Mesendoderm (in vitro differentiated cells): ENCODE results near the gene IL2RG.
A peak's percentile ranks its signal among the peaks of the same experiment; 100 is the strongest.

Experiments
- DNase-seq: peaks from one replicate; pipeline ENCODE4 v3.0.0; 2013
- H2AK5ac ChIP-seq: 2 replicates; pipeline ENCODE4 v1.6.1; 2013; ENCODE audit warnings: low read length, inconsistent platforms
- H2BK120ac ChIP-seq: 2 replicates; pipeline ENCODE4 v1.6.1; 2013; ENCODE audit warnings: low read depth, mild to moderate bottlenecking, low read length, moderate library complexity, mixed read lengths
- H2BK15ac ChIP-seq: replicated peaks from 2 replicates; pipeline ENCODE4 v1.6.1; 2013; ENCODE audit warnings: low read depth, mild to moderate bottlenecking, moderate library complexity
- H2BK5ac ChIP-seq: 2 replicates; pipeline ENCODE4 v1.6.1; 2013; ENCODE audit warnings: low read length, inconsistent platforms
- H3K18ac ChIP-seq: 2 replicates; pipeline ENCODE4 v1.6.1; 2013; ENCODE audit warnings: mild to moderate bottlenecking, low read length, mixed read lengths
- H3K23ac ChIP-seq: one replicate; pipeline ENCODE4 v1.6.1; 2013; ENCODE audit warnings: low read length
- H3K27ac ChIP-seq: 2 replicates; pipeline ENCODE4 v1.5.1; 2013; ENCODE audit warnings: low read depth, mild to moderate bottlenecking, inconsistent platforms, low read length, moderate library complexity
- H3K27me3 ChIP-seq: 2 replicates; pipeline ENCODE4 v1.6.1; 2013; ENCODE audit warnings: low read length, control low read depth, mild to moderate bottlenecking, inconsistent platforms; ENCODE audit not compliant: insufficient read depth, poor library complexity
- H3K36me3 ChIP-seq: 2 replicates; pipeline ENCODE4 v1.6.1; 2013; ENCODE audit warnings: low read length, inconsistent platforms; ENCODE audit not compliant: control insufficient read depth, insufficient read depth
- H3K4ac ChIP-seq: one replicate; pipeline ENCODE4 v1.6.1; 2013; ENCODE audit warnings: low read depth, mild to moderate bottlenecking, low read length, moderate library complexity
- H3K4me1 ChIP-seq: 2 replicates; pipeline ENCODE4 v1.6.1; 2013; ENCODE audit warnings: low read depth, low read length, inconsistent platforms; ENCODE audit not compliant: control insufficient read depth
- H3K4me2 ChIP-seq: 2 replicates; pipeline ENCODE4 v1.6.1; 2013; ENCODE audit warnings: low read length
- H3K4me3 ChIP-seq: 2 replicates; pipeline ENCODE4 v1.5.1; 2013; ENCODE audit warnings: mild to moderate bottlenecking, low read length
- H3K56ac ChIP-seq: one replicate; pipeline ENCODE4 v1.6.1; 2013; ENCODE audit warnings: low read length
- H3K79me1 ChIP-seq: 2 replicates; pipeline ENCODE4 v1.6.1; 2013; ENCODE audit warnings: low read length, inconsistent platforms
- H3K79me2 ChIP-seq: 2 replicates; pipeline ENCODE4 v1.6.1; 2013; ENCODE audit warnings: mild to moderate bottlenecking, low read length; ENCODE audit not compliant: control insufficient read depth, insufficient read depth
- H3K9ac ChIP-seq: 2 replicates; pipeline ENCODE4 v1.6.1; 2013; ENCODE audit warnings: low read length, inconsistent platforms
- H4K5ac ChIP-seq: one replicate; pipeline ENCODE4 v1.6.1; 2013; ENCODE audit warnings: low read length
- H4K8ac ChIP-seq: one replicate; pipeline ENCODE4 v1.6.1; 2013; ENCODE audit warnings: low read depth, mild to moderate bottlenecking, control low read depth, low read length, moderate library complexity
- WGBS: extraction: QIAGEN DNeasy Blood & Tissue Kit; methylation state at CpG from one replicate; pipeline ENCODE4 v1.1.7; 2013; ENCODE audit warnings: low lambda C conversion rate, missing lambda C conversion rate; ENCODE audit not compliant: insufficient coverage; ENCODE audit errors: extremely low coverage; 5-methylcytosine and 5-hydroxymethylcytosine counted together

The IL2RG gene

DNA sequence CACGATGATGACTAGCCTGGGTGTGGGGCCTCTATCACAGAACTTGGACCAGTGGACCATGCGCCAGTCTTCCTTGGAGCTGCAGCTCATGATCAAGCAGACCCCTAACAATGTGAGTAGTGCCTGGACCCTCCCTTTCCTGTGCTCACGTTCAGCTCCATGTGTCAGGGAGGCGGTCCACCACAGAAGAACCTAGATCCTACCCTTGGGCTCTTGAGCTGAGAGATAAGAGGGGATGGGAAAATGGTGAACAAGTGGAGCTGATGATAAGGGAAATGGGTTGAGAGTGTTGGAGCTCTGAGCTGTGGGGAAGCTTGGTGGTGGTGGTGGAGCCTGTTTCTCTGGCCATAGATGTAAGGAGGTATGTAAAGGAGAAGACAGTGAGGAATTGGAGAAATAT is 20.1 kb upstream of the IL2RG start:
- Histone ChIP-seq H3K36me3 (peaks cover 11% of the 10 kb centered on the region), H3K18ac (no peak overlapping the region), H3K27me3 (no peaks in the 10 kb centered on the region), H3K4me3 (no peak overlapping the region), H2AK5ac (no peak overlapping the region), H4K5ac (no peak overlapping the region), H2BK120ac (no peak overlapping the region), H3K9ac (no peak overlapping the region), H3K23ac (no peak overlapping the region), H4K8ac (no peak overlapping the region), H3K4ac (no peak overlapping the region), H3K4me1 (no peaks in the 10 kb centered on the region), H3K79me2 (no peaks in the 10 kb centered on the region), H3K56ac (no peak overlapping the region), H3K27ac (no peak overlapping the region), H2BK15ac (no peak overlapping the region), H3K4me2 (no peak overlapping the region), H2BK5ac (no peak overlapping the region), H3K79me1 (no peaks in the 10 kb centered on the region)
- no CpG with 5 or more reads among the region's 4 CpGs for WGBS
- DNase-seq: no peak

DNA sequence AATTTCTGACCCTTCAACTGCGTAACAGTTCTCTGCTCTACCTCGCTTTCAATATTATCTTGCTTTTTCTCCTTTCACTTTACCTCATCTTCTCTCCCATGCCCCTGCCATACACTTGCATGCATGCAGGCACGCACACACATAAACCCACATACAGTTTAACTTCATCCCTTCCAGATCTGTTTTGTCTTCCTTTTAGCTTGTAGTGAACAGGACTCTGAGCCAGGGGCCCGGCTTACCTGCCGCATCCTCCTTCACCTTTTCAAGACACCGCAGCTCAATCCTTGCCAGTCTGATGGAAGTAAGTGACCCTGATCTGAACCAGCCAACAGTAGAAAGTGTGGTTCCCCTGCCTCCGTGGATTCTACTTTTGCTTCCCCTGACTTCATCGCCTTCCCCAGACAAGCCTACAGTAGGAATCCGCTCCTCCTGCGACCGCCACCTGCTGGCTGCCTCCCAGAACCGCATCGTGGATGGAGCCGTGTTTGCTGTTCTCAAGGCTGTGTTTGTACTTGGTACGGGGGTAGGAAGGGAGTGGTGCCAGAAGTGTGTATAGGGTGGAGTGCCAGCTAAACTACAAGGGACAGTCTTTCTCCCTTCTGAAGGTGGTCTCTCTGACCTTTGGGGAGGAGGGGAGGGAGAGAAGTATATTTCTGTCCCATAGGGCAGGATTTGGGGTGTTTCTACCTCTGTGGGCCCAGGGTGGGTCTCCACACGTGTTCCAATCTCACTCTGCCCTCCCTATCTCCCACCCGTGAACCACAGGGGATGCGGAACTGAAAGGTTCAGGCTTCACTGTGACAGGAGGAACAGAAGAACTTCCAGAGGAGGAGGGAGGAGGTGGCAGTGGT is 17.8 kb upstream of the IL2RG start:
- no peak overlapping the region for H3K4ac ChIP-seq
- H3K18ac ChIP-seq: no peak overlapping the region
- no peak overlapping the region for H3K4me2 ChIP-seq
- no peak overlapping the region for H2AK5ac ChIP-seq
- H3K56ac ChIP-seq: no peak overlapping the region
- no peak overlapping the region for H3K9ac ChIP-seq
- H3K79me1 ChIP-seq: no peaks in the 10 kb centered on the region
- no CpG with 5 or more reads among the region's 18 CpGs for WGBS
- H2BK15ac ChIP-seq: no peak overlapping the region
- no peaks in the 10 kb centered on the region for H3K79me2 ChIP-seq
- H4K5ac ChIP-seq: no peak overlapping the region
- H3K27ac ChIP-seq: no peak overlapping the region
- no peaks in the 10 kb centered on the region for H3K27me3 ChIP-seq
- H3K4me3 ChIP-seq: no peak overlapping the region
- H4K8ac ChIP-seq: no peak overlapping the region
- no peaks in the 10 kb centered on the region for H3K4me1 ChIP-seq
- H3K36me3 ChIP-seq: peaks cover 11% of the 10 kb centered on the region
- H2BK5ac ChIP-seq: no peak overlapping the region
- H2BK120ac ChIP-seq: no peak overlapping the region
- no peak overlapping the region for H3K23ac ChIP-seq
- DNase-seq: peak; percentile 55

DNA sequence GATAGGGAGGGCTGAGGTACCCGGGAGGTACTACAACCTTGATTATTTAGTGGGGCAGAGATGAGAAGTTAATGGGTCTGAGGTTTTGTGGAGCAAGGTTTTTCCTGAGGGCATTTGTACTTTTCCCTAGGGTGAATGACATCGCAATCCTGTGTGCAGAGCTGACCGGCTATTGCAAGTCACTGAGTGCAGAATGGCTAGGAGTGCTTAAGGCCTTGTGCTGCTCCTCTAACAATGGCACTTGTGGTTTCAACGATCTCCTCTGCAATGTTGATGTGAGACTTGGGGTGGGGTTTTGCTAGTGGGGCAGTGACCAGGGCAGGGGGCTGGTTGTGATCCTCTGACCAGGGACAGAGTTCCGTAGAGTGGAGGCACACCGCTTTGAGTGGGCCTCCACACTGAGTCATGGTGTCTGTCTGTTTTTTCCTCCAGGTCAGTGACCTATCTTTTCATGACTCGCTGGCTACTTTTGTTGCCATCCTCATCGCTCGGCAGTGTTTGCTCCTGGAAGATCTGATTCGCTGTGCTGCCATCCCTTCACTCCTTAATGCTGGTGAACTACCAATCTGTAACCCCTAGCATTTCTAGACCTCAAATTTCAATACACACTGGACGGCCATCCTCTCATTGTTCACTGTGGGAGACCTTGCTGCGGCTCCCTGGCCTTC is 16.9 kb upstream of the IL2RG start:
- H3K36me3 ChIP-seq: peaks cover 11% of the 10 kb centered on the region
- no peak overlapping the region for H2BK5ac ChIP-seq
- no peaks in the 10 kb centered on the region for H3K27me3 ChIP-seq
- no peak overlapping the region for H4K8ac ChIP-seq
- H3K9ac ChIP-seq: no peak overlapping the region
- no peaks in the 10 kb centered on the region for H3K4me1 ChIP-seq
- no peaks in the 10 kb centered on the region for H3K79me2 ChIP-seq
- no peak overlapping the region for H3K56ac ChIP-seq
- H3K18ac ChIP-seq: no peak overlapping the region
- H3K79me1 ChIP-seq: no peaks in the 10 kb centered on the region
- no peak for DNase-seq
- no CpG with 5 or more reads among the region's 12 CpGs for WGBS
- no peak overlapping the region for H3K4me2 ChIP-seq
- no peak overlapping the region for H3K23ac ChIP-seq
- H3K4ac ChIP-seq: no peak overlapping the region
- H3K27ac ChIP-seq: no peak overlapping the region
- no peak overlapping the region for H4K5ac ChIP-seq
- no peak overlapping the region for H3K4me3 ChIP-seq
- no peak overlapping the region for H2BK120ac ChIP-seq
- H2BK15ac ChIP-seq: no peak overlapping the region
- no peak overlapping the region for H2AK5ac ChIP-seq

DNA sequence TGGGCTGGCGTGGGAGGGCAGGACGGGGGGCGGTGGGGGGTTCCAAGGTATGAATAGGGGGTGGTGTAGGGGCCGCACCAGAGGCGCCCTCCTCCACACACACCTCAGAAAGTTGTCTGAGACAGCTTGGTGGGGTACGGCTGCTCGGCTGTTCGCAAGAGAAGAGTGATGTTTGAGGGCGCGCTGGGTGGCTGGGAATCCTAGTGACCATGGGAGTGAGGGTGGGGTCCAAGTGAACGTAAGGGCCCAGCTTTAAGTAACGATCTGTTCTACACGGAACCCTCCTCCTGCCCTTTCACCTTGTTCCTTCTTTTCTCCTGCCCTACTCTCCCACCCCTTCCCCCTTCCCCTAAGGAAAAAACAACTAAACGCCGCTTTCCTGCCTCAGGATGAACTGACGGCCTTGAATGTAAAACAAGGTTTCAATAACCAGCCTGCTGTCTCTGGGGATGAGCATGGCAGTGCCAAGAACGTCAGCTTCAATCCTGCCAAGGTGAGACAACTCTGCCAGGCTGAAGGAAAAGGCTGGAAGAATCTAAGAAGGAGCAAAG is 7.7 kb upstream of the IL2RG start:
- Histone ChIP-seq H3K79me1 (no peaks in the 10 kb centered on the region), H3K9ac (peak overlapping the region; percentile 74), H3K4me3 (peak overlapping the region; percentile 40), H3K4me2 (peak overlapping the region; percentile 25), H4K8ac (no peak overlapping the region), H2BK5ac (no peak overlapping the region), H3K27me3 (no peaks in the 10 kb centered on the region), H3K79me2 (no peaks in the 10 kb centered on the region), H3K18ac (peak overlapping the region; percentile 36), H3K4me1 (no peaks in the 10 kb centered on the region), H2AK5ac (no peak overlapping the region), H4K5ac (no peak overlapping the region), H3K56ac (peak overlapping the region; percentile 82), H2BK15ac (no peak overlapping the region), H2BK120ac (no peak overlapping the region), H3K4ac (no peak overlapping the region), H3K23ac (no peak overlapping the region), H3K27ac (no peak overlapping the region), H3K36me3 (no peaks in the 10 kb centered on the region)
- WGBS: no CpG with 5 or more reads among the region's 17 CpGs
- DNase-seq: no peak

DNA sequence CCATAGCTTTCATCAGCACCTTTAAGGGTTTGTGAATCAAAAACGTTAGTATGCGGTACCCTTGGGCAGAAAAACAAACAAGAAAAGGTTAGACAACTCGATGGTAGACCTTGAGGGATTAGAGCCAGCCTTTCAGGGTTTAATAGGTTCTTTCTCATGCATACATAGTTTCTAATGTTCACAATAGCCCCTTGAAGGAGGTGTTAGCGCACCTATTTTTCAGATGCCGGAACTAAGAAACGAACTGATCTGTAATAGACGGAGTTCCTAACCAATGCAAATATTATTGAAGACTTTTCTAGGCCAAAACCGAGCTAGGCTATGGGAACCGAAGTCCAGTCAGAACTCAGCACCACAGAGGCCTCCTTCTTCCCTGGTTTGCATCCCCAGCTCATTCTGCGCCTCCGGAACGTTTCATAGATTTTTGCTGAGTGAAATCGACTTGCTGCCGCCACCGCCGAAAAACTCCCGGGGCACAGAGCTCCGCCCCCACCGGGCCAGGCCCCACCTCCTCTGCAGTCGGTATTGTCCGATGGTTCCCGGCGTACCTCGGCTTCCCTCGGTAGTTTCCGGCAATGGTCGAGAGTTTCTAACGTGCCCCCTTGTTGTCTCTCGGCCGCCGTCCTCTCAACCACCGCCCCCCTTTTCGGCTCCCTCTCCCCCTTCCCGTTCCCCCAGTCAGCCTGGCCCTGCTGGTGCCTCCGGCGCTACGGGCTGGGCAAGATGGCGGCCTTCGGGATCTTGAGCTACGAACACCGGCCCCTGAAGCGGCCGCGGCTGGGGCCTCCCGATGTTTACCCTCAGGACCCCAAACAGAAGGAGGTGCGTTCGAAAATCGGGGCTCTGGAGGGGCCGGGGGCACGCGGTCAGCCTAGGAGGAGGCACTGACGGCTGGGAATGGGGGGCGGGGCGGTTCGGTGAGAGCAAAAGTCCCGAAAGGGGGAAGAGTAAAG is 6.9 kb upstream of the IL2RG start, which contains the start of gene MED12:
Gene MED12, plus strand, starts transcription at position 565 of the 953 bp plus-strand sequence. Its CDS starts 159 bp downstream, at position 724.
- peak within 1 kb of the TSS; percentile 46 for H3K4me2 ChIP-seq
- H4K5ac ChIP-seq: no peak within 1 kb of the TSS
- no peaks in the 10 kb centered on the region for H3K4me1 ChIP-seq
- no peaks in the 10 kb centered on the region for H3K79me2 ChIP-seq
- no peak within 1 kb of the TSS for H2BK5ac ChIP-seq
- no peak within 1 kb of the TSS for H3K23ac ChIP-seq
- H3K27me3 ChIP-seq: no peaks in the 10 kb centered on the region
- H3K56ac ChIP-seq: peak within 1 kb of the TSS; percentile 84
- no peak within 1 kb of the TSS for H4K8ac ChIP-seq
- peak within 1 kb of the TSS; percentile 70 for H3K27ac ChIP-seq
- peak within 1 kb of the TSS; percentile 58 for H3K4me3 ChIP-seq
- H3K36me3 ChIP-seq: no peaks in the 10 kb centered on the region
- no peak within 1 kb of the TSS for H2BK15ac ChIP-seq
- peak; percentile 82 for DNase-seq
- peak within 1 kb of the TSS; percentile 74 for H3K9ac ChIP-seq
- H3K18ac ChIP-seq: peak within 1 kb of the TSS; percentile 70
- peak within 1 kb of the TSS; percentile 78 for H3K4ac ChIP-seq
- WGBS: no CpG with 5 or more reads among the region's 56 CpGs
- no peaks in the 10 kb centered on the region for H3K79me1 ChIP-seq
- peak within 1 kb of the TSS; percentile 34 for H2BK120ac ChIP-seq
- H2AK5ac ChIP-seq: no peak within 1 kb of the TSS
